BE2C (cell line): ENCODE results near the gene ACBD6.

Experiments used
- DNase-seq: peaks from one replicate; pipeline ENCODE4 v3.0.0-alpha.2; 2020
- H3K27me3 ChIP-seq: fragments of 250-450 bp; sonication (Bioruptor Pico); 2 replicates; pipeline ENCODE4 v1.5.1; 2020; ENCODE audit warnings: mild to moderate bottlenecking
- H3K36me3 ChIP-seq: fragments of 250-450 bp; sonication (Bioruptor Pico); 2 replicates; pipeline ENCODE4 v1.5.1; 2020; ENCODE audit warnings: mild to moderate bottlenecking
- H3K4me1 ChIP-seq: fragments of 250-450 bp; sonication (Bioruptor Pico); 2 replicates; pipeline ENCODE4 v1.5.1; 2020
- H3K4me3 ChIP-seq: 2 replicates; pipeline ENCODE4 v1.5.1; 2011; ENCODE audit warnings: low read depth, low read length
- H3K9me3 ChIP-seq: fragments of 250-450 bp; sonication (Bioruptor Pico); 2 replicates; pipeline ENCODE4 v1.5.1; 2020
- TF ChIP-seq, protein P1 (sequence below): IDR thresholded peaks from 2 replicates; pipeline ENCODE4 v1.5.1; 2012; ENCODE audit warnings: mild to moderate bottlenecking, low read depth, low read length

Gene ACBD6

GRCh38 chr1:180265871-180266270, 236.5 kb downstream of the ACBD6 start:
- no peak overlapping the region for H3K4me3 ChIP-seq
- H3K36me3 ChIP-seq = no peaks in the 10 kb centered on the region
- H3K9me3 ChIP-seq = no peaks in the 10 kb centered on the region
- no peaks in the 10 kb centered on the region for H3K27me3 ChIP-seq
- TF ChIP-seq, protein P1, sequence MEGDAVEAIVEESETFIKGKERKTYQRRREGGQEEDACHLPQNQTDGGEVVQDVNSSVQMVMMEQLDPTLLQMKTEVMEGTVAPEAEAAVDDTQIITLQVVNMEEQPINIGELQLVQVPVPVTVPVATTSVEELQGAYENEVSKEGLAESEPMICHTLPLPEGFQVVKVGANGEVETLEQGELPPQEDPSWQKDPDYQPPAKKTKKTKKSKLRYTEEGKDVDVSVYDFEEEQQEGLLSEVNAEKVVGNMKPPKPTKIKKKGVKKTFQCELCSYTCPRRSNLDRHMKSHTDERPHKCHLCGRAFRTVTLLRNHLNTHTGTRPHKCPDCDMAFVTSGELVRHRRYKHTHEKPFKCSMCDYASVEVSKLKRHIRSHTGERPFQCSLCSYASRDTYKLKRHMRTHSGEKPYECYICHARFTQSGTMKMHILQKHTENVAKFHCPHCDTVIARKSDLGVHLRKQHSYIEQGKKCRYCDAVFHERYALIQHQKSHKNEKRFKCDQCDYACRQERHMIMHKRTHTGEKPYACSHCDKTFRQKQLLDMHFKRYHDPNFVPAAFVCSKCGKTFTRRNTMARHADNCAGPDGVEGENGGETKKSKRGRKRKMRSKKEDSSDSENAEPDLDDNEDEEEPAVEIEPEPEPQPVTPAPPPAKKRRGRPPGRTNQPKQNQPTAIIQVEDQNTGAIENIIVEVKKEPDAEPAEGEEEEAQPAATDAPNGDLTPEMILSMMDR = no peak
- DNase-seq = no peak
- H3K4me1 ChIP-seq = peaks cover 6% of the 10 kb centered on the region

GRCh38 chr1:180265201-180265600, 237.2 kb downstream of the ACBD6 start:
- Histone ChIP-seq H3K9me3 (no peaks in the 10 kb centered on the region), H3K4me1 (peaks cover 6% of the 10 kb centered on the region), H3K4me3 (no peak overlapping the region), H3K36me3 (no peaks in the 10 kb centered on the region), H3K27me3 (no peaks in the 10 kb centered on the region)
- no peak for DNase-seq
- TF ChIP-seq, protein P1 = no peak

- Histone ChIP-seq H3K4me1 (peaks cover 6% of the 10 kb centered on the region), H3K9me3 (no peaks in the 10 kb centered on the region), H3K27me3 (no peaks in the 10 kb centered on the region), H3K36me3 (no peaks in the 10 kb centered on the region), H3K4me3 (no peak overlapping the region)
- DNase-seq = no peak
- TF ChIP-seq, protein P1 = no peak
These were observed 237.8 kb downstream of the ACBD6 start for GRCh38 chr1:180264595-180264994.

DNA sequence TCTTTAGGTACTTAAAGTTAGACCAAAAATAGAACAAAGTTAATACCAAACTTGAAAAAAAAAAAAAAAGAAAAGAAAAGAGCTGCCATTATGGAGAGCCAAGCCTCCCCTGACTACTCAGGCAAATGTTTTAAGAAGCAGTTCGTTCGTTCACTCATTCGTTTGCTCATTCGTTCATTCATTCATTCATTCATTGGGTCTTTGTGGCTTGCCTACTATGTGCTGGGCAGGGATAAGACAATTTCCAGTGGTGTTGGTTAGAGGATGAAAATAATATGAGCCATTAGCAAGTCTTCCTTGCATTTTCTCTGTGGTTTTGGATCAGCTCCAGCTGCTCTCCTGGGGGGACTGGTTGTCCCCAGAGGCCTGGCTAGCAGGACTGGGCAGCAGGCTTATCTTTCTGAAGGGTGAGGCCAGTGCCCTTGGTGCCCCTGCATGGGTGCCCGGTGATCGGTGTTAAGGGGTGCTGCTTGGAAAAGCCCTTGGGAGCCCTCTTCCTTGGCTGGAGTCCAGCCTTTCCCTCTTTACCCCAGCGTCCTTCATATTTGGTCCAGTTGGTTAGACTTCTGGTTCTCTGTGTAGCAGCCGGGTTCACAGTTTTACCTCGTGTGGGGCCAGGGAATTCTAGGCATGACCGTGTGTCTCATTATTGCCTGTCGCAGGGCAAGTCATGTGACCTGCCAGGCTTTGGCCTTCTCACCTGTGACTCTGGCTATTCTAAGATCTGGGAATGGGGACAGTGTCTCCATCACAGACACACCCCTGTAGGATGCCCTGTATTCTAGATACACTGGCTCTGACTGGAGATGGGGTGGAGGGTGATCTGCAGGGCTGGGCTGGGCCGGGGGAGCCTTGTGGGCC, 239.5 kb downstream of the ACBD6 start:
- no peaks in the 10 kb centered on the region for H3K9me3 ChIP-seq
- TF ChIP-seq, protein P1 = no peak
- no peaks in the 10 kb centered on the region for H3K36me3 ChIP-seq
- no peak overlapping the region for H3K4me3 ChIP-seq
- no peak for DNase-seq
- no peaks in the 10 kb centered on the region for H3K27me3 ChIP-seq
- peaks cover 6% of the 10 kb centered on the region for H3K4me1 ChIP-seq

DNA sequence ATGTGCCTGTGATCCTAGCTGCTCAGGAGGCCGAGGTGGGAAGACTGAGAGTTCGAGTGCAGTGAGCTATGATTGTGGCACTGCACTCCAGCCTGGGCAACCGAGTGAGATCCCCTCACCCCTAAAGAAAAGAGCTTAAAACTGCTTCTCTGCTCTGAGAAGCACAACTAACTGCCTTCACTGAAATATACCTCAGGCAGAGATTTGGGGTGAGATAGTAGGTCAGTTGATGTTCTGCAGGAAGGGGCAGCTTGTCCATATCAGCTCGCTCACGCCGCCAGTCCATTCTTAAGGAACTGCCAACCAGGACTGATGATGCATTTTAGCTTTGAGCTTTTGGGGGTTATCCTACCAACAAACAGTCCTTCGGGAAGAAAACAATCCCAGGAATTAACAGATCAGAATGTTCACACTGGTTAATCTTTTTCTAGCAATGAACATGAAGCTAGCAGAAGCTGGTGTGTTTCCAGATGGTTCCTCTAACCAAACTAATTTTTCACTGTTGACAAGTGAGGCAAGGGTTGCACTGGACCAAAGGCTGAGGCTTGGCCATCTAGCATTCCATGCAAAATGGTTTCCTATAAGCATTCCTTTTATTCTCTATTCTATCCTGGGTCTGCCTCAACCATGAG, 240.7 kb downstream of the ACBD6 start:
- TF ChIP-seq, protein P1 = no peak
- no peak for DNase-seq
- no peaks in the 10 kb centered on the region for H3K36me3 ChIP-seq
- no peak overlapping the region for H3K4me3 ChIP-seq
- peaks cover 6% of the 10 kb centered on the region for H3K4me1 ChIP-seq
- H3K27me3 ChIP-seq = no peaks in the 10 kb centered on the region
- no peaks in the 10 kb centered on the region for H3K9me3 ChIP-seq

- DNase-seq = no peak
- TF ChIP-seq, protein P1 = no peak
- Histone ChIP-seq H3K36me3 (no peaks in the 10 kb centered on the region), H3K27me3 (no peaks in the 10 kb centered on the region), H3K4me3 (no peak overlapping the region), H3K9me3 (no peaks in the 10 kb centered on the region), H3K4me1 (peaks cover 6% of the 10 kb centered on the region)
These were observed 241.3 kb downstream of the ACBD6 start for GRCh38 chr1:180261030-180261429.
